Prostate gland (tissue), 2 donors: ENCODE data around the gene C5orf24. TPM values are rescaled to one million over a fixed set of nuclear protein-coding genes. Genes with fewer than 3 reads are reported as not detected.
"Not testable (repeated sequence)": the region's sequence is repeated elsewhere in the genome, so short reads cannot be mapped to it uniquely, and the experiment has no call there.

Experiments
- DNase-seq: peaks from one replicate; pipeline ENCODE4 v3.0.0-alpha.2; 2019; ENCODE audit warnings: low spot score
- H3K27ac ChIP-seq, 2 donors: fragments of 200-600 bp; sonication (generic); 2 replicates each; pipeline ENCODE4 v1.5.1; 2017 to 2019
- H3K27me3 ChIP-seq: fragments of 200-600 bp; sonication (generic); replicated peaks from 2 replicates; pipeline ENCODE4 v1.5.1; 2019; ENCODE audit not compliant: insufficient read depth
- H3K36me3 ChIP-seq, 2 donors: fragments of 200-600 bp; sonication (generic); 1 replicate in 1 of 2; 2 replicates in 1 of 2; pipeline versions ENCODE4 v1.5.1 to v1.8.1; 2017 to 2019
- H3K4me1 ChIP-seq: fragments of 200-600 bp; sonication (generic); replicated peaks from 2 replicates; pipeline ENCODE4 v1.5.1; 2019
- H3K4me3 ChIP-seq, 2 donors: fragments of 200-600 bp; sonication (generic); 2 replicates each; pipeline ENCODE4 v1.5.1; 2017 to 2019
- H3K9me3 ChIP-seq: fragments of 200-600 bp; sonication (generic); 2 replicates; pipeline ENCODE4 v1.5.1; 2017
- CTCF ChIP-seq, 4 experiments: fragments of 200-600 bp in 2 of 4; fragments of 450-650 bp in 2 of 4; sonication (generic) in 2 of 4; IDR thresholded peaks; 1 replicate in 3 of 4; 2 replicates in 1 of 4; pipeline ENCODE4 v1.5.1; 2016 to 2019; ENCODE audit warnings: antibody characterized with exemption in 4 of 4, mild to moderate bottlenecking in 2 of 4, moderate library complexity in 2 of 4
- POLR2A ChIP-seq: fragments of 450-650 bp; IDR thresholded peaks from one replicate; pipeline ENCODE4 v1.6.1; 2016; ENCODE audit warnings: antibody characterized with exemption, mild to moderate bottlenecking
- POLR2AphosphoS5 ChIP-seq: sonication (generic); formaldehyde crosslinking; IDR thresholded peaks from one replicate; pipeline ENCODE4 v1.6.1; 2017; ENCODE audit warnings: antibody characterized with exemption
- WGBS: methylation state at CpG from one replicate; pipeline ENCODE4 v1.1.5; 2018; 5-methylcytosine and 5-hydroxymethylcytosine counted together
- intact Hi-C: fragments of 100-400 bp; cut with DNase I; formaldehyde crosslinking; loops from one replicate; pipeline ENCODE4 v1.14.2; 2022
- total RNA-seq, 2 donors: library from RNA; depleted of rRNA; stranded (reverse); fragments of >200 nt; gene quantifications; one replicate each; pipeline ENCODE4 v1.1.0, GENCODE V29; 2016

C5orf24 gene
- total RNA-seq, 2 donors from 2014 or later: 30.4 to 39.5 TPM

GRCh38 chr5:134840811-134841210 is 5.0 kb upstream of the C5orf24 start:
- no peaks in the 10 kb centered on the region for H3K27me3 ChIP-seq
- TF ChIP-seq CTCF (IDR thresholded peaks at IDR 0.05): no peak
- no peak for TF ChIP-seq POLR2A
- no peak for TF ChIP-seq POLR2AphosphoS5
- no peaks in the 10 kb centered on the region for H3K9me3 ChIP-seq
- intact Hi-C loops: loop anchor here (10.0 kb wide), 1 partner anchor 174 kb away; no protein-coding TSS in a partner anchor
- no peaks in the 10 kb centered on the region for H3K36me3 ChIP-seq
- no peak overlapping the region for H3K27ac ChIP-seq
- H3K4me3 ChIP-seq: no peak overlapping the region
- no peak for DNase-seq
- H3K4me1 ChIP-seq: no peaks in the 10 kb centered on the region
- WGBS: 93% methylated on average over 3 of the region's 3 CpGs

- no peak for TF ChIP-seq POLR2A
- TF ChIP-seq POLR2AphosphoS5: no peak
- TF ChIP-seq CTCF (IDR thresholded peaks at IDR 0.05): no peak
- peak overlapping the region in 1 of 2 donors; percentile 96 for H3K27ac ChIP-seq
- no peaks in the 10 kb centered on the region for H3K9me3 ChIP-seq
- intact Hi-C loops: loop anchor here (10.0 kb wide), 1 partner anchor 171 kb away; no protein-coding TSS in a partner anchor
- no peaks in the 10 kb centered on the region for H3K27me3 ChIP-seq
- no peak overlapping the region for H3K4me3 ChIP-seq
- peaks cover 6% of the 10 kb centered on the region for H3K4me1 ChIP-seq
- DNase-seq: no peak
- H3K36me3 ChIP-seq: no peaks in the 10 kb centered on the region
- WGBS: 91% methylated on average over 1 of the region's 1 CpG
Measured at GRCh38 chr5:134844252-134844651, 1.5 kb upstream of the C5orf24 start.

GRCh38 chr5:134845335-134845851 is 375 bp upstream of the C5orf24 start:
- Histone ChIP-seq H3K4me1 (peaks cover 6% of the 10 kb centered on the region), H3K27ac (peak overlapping the region; percentile 96 to 97), H3K36me3 (no peaks in the 10 kb centered on the region), H3K27me3 (no peaks in the 10 kb centered on the region), H3K4me3 (peak overlapping the region; percentile 95 to 99), H3K9me3 (no peaks in the 10 kb centered on the region)
- DNase-seq: no peak
- no peak for TF ChIP-seq POLR2AphosphoS5
- TF ChIP-seq POLR2A: no peak
- no peak for TF ChIP-seq CTCF (IDR thresholded peaks at IDR 0.05)
- 8% methylated on average over 12 of the region's 12 CpGs for WGBS
- intact Hi-C loops: loop anchor here (5.0 to 10.0 kb wide), 2 partner anchors 62 to 169 kb away; partner anchors contain the start of gene PCBD2

DNA sequence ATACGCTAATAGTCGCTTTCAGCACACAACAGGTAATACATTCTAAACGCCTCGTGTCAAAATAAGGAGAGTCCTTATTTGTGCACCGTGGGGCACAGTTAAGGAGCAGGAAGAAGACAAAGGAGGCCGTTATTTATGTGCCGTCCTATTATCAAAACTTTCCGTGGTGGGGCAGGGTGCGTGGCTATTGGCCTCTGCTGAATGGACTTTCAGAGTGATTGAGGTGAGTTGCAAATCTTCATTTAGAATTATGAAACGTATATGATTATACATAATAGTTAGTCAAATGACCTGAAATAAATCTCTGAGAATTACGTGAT is 833 bp downstream of the C5orf24 start:
- no peak for DNase-seq
- no peaks in the 10 kb centered on the region for H3K36me3 ChIP-seq

DNA sequence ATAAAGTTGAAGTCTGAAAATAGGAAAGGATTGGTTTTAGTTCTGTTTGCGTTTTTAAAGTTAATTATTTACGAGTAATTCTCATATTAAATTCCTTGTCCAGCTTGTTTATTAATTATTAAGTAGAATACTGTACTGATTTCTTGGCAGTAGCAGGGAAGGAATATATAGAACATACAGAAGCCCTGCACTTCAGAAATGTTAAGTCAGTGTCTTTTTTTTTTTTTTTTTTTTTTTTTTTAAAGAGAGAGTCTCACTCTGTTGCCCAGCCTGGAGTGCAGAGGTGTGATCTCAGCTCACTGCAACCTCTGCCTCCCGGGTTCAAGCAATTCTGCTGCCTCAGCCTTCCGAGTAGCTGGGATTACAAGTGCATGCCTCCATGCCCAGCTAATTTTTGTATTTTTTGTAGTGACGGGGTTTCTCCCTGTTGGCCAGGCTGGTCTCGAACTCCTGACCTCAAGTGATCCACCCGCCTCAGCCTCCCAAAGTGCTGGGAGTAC is 3.7 kb downstream of the C5orf24 start:
- intact Hi-C loops: loop anchor here (5.0 to 10.0 kb wide), 2 partner anchors 58 to 165 kb away; partner anchors contain the start of gene PCBD2
- 84% methylated on average over 7 of the region's 7 CpGs for WGBS
- H3K9me3 ChIP-seq, H3K4me1 ChIP-seq, H3K36me3 ChIP-seq, H3K27ac ChIP-seq, H3K27me3 ChIP-seq, DNase-seq, H3K4me3 ChIP-seq: not testable (repeated sequence)

More for the DNA sequence above, 833 bp downstream of the C5orf24 start:
- no peaks in the 10 kb centered on the region for H3K9me3 ChIP-seq
- peaks cover 6% of the 10 kb centered on the region for H3K4me1 ChIP-seq
- peak overlapping the region; percentile 95 to 99 for H3K4me3 ChIP-seq
- intact Hi-C loops: loop anchor here (5.0 to 10.0 kb wide), 2 partner anchors 61 to 168 kb away; partner anchors contain the start of gene PCBD2
- H3K27ac ChIP-seq: peak overlapping the region; percentile 96 to 97
- no peaks in the 10 kb centered on the region for H3K27me3 ChIP-seq
- WGBS: under 1% methylated on average over 11 of the region's 11 CpGs
- TF ChIP-seq POLR2AphosphoS5: no peak
- TF ChIP-seq CTCF (IDR thresholded peaks at IDR 0.05): no peak
- no peak for TF ChIP-seq POLR2A
